ENCODE measurements around the gene DYSF.

GRCh38 chr2:71567625-71568024, 114.3 kb downstream of the DYSF start:
- TF ChIP-seq CTCF (IDR thresholded peaks at IDR 0.05), result no peak
- no peak for TF ChIP-seq POLR2A (IDR thresholded peaks at IDR 0.05)

All from lower leg skin (tissue), 3 donors.